ENCODE results near the gene LRP1B. TPM values are rescaled to one million over a fixed set of nuclear protein-coding genes. Genes with fewer than 3 reads are reported as not detected.

Gene LRP1B
- total and polyA plus RNA-seq, 2 donors (not counting 1 experiment from before 2014, with no cell fraction given) = under 0.01 to 0.01 TPM

DNA sequence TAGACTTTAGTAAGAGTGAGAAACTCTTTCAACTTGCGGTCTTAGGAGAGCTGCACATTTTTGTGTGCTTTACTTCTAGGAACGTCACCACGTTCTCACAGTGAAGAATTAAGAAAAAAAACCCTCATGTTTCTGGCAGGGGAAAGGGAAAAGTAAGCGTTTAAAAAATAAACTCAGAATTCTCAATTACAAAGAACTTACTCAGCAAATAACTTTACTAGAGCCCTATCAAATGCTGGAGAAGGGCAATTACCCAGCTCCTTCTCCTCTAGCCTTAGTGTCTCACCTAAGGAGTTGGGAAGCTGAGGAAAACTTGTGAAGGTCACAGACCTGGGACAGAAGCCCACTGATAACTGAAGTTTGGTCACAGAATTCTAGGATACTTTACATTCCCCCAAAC lies 1500.3 kb downstream of the LRP1B start:
- DNase-seq (ENCODE audit: low read depth in 2 of 2) = no peak
- no peaks in the 10 kb centered on the region for H4K20me1 ChIP-seq (ENCODE audit: control insufficient read depth, extremely low read depth, insufficient read depth, low read length)
- H3K27me3 ChIP-seq (ENCODE audit: control insufficient read depth, insufficient read depth, low read length) = no peaks in the 10 kb centered on the region
- H3K27ac ChIP-seq (ENCODE audit: insufficient read depth, low read length) = no peak overlapping the region
- no peaks in the 10 kb centered on the region for H3K36me3 ChIP-seq (ENCODE audit: control insufficient read depth, insufficient read depth, low read length)
- no peaks in the 10 kb centered on the region for H3K79me2 ChIP-seq (ENCODE audit: control insufficient read depth, insufficient read depth, low read length)
- H3K4me3 ChIP-seq (replicated peaks in 1 of 4; ENCODE audit: control extremely low read depth in 1 of 4, insufficient read depth in 1 of 4, low read depth in 3 of 4, low read length in 4 of 4) = no peak overlapping the region
- no peak overlapping the region for H3K4me2 ChIP-seq (ENCODE audit: extremely low read depth, insufficient read depth, low read length)
- H3K9me3 ChIP-seq (ENCODE audit: control insufficient read depth, insufficient read depth, low read depth, low read length) = no peaks in the 10 kb centered on the region
- no peak for TF ChIP-seq EZH2 (IDR thresholded peaks at IDR 0.05; ENCODE audit: low read length, missing control alignments)
- TF ChIP-seq, protein P1, sequence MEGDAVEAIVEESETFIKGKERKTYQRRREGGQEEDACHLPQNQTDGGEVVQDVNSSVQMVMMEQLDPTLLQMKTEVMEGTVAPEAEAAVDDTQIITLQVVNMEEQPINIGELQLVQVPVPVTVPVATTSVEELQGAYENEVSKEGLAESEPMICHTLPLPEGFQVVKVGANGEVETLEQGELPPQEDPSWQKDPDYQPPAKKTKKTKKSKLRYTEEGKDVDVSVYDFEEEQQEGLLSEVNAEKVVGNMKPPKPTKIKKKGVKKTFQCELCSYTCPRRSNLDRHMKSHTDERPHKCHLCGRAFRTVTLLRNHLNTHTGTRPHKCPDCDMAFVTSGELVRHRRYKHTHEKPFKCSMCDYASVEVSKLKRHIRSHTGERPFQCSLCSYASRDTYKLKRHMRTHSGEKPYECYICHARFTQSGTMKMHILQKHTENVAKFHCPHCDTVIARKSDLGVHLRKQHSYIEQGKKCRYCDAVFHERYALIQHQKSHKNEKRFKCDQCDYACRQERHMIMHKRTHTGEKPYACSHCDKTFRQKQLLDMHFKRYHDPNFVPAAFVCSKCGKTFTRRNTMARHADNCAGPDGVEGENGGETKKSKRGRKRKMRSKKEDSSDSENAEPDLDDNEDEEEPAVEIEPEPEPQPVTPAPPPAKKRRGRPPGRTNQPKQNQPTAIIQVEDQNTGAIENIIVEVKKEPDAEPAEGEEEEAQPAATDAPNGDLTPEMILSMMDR (conservative IDR thresholded peaks at IDR 0.05 in 1 of 2, IDR thresholded peaks at IDR 0.05 in 1 of 2; ENCODE audit: low read depth in 1 of 2, low read length in 2 of 2) = no peak
- no peaks in the 10 kb centered on the region for H3K4me1 ChIP-seq (ENCODE audit: control insufficient read depth, extremely low read depth, insufficient read depth, low read length)
- H2AFZ ChIP-seq (ENCODE audit: low read length) = no peak overlapping the region
- H3K9ac ChIP-seq (ENCODE audit: insufficient read depth, low read length) = no peak overlapping the region

DNA sequence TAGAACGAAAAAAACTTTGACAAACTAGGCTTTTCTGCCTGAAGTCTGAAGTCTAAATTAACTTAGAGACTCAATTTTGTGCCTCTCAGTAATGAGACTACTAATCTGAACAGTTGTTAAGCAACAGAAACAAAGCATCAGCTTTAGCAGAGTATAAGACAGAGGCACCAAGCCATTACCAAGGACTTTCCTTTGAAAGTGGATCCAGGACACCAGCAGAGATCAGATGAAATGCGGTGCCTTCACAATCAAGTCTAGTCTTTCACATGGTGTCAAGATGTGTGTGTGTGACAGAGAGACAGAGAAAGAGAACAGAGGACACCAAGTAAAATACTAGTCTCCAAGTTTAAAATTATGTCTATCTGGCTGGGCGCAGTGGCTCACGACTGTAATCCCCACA lies 1502.9 kb downstream of the LRP1B start:
- DNase-seq (ENCODE audit: low read depth in 2 of 2) = no peak
- Histone ChIP-seq H3K4me2 (ENCODE audit: extremely low read depth, insufficient read depth, low read length) (no peak overlapping the region), H3K27ac (ENCODE audit: insufficient read depth, low read length) (no peak overlapping the region), H3K9ac (ENCODE audit: insufficient read depth, low read length) (no peak overlapping the region), H3K36me3 (ENCODE audit: control insufficient read depth, insufficient read depth, low read length) (no peaks in the 10 kb centered on the region), H2AFZ (ENCODE audit: low read length) (no peak overlapping the region), H3K79me2 (ENCODE audit: control insufficient read depth, insufficient read depth, low read length) (no peaks in the 10 kb centered on the region), H3K9me3 (ENCODE audit: control insufficient read depth, insufficient read depth, low read depth, low read length) (no peaks in the 10 kb centered on the region), H3K27me3 (ENCODE audit: control insufficient read depth, insufficient read depth, low read length) (no peaks in the 10 kb centered on the region), H3K4me3 (replicated peaks in 1 of 4; ENCODE audit: control extremely low read depth in 1 of 4, insufficient read depth in 1 of 4, low read depth in 3 of 4, low read length in 4 of 4) (no peak overlapping the region), H3K4me1 (ENCODE audit: control insufficient read depth, extremely low read depth, insufficient read depth, low read length) (no peaks in the 10 kb centered on the region), H4K20me1 (ENCODE audit: control insufficient read depth, extremely low read depth, insufficient read depth, low read length) (no peaks in the 10 kb centered on the region)
- no peak for TF ChIP-seq EZH2 (IDR thresholded peaks at IDR 0.05; ENCODE audit: low read length, missing control alignments)
- TF ChIP-seq, protein P1 (conservative IDR thresholded peaks at IDR 0.05 in 1 of 2, IDR thresholded peaks at IDR 0.05 in 1 of 2; ENCODE audit: low read depth in 1 of 2, low read length in 2 of 2) = no peak

DNA sequence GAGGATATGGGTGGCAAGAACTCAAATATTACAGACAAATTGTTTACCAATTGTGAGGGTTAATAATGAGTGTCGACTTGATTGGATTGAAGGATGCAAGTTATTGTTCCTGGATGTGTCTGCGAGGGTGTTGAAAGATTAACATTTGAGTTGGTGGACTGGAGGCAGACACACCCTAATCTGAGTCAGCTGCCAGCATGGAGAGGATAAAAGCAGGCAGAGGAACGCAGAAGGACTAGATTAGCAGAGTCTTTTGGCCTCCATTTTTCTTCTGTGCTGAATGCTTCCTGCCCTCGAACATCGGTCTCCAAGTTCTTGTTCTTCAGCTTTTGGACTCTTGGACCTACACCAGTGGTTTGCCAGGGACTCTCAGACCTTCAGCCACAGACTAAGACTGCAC lies 1503.7 kb downstream of the LRP1B start:
- no peaks in the 10 kb centered on the region for H3K27me3 ChIP-seq (ENCODE audit: control insufficient read depth, insufficient read depth, low read length)
- H3K27ac ChIP-seq (ENCODE audit: insufficient read depth, low read length) = no peak overlapping the region
- no peak for DNase-seq (ENCODE audit: low read depth in 2 of 2)
- no peaks in the 10 kb centered on the region for H3K36me3 ChIP-seq (ENCODE audit: control insufficient read depth, insufficient read depth, low read length)
- H2AFZ ChIP-seq (ENCODE audit: low read length) = no peak overlapping the region
- H3K4me1 ChIP-seq (ENCODE audit: control insufficient read depth, extremely low read depth, insufficient read depth, low read length) = no peaks in the 10 kb centered on the region
- no peaks in the 10 kb centered on the region for H3K9me3 ChIP-seq (ENCODE audit: control insufficient read depth, insufficient read depth, low read depth, low read length)
- H3K9ac ChIP-seq (ENCODE audit: insufficient read depth, low read length) = no peak overlapping the region
- H3K4me2 ChIP-seq (ENCODE audit: extremely low read depth, insufficient read depth, low read length) = no peak overlapping the region
- TF ChIP-seq EZH2 (IDR thresholded peaks at IDR 0.05; ENCODE audit: low read length, missing control alignments) = no peak
- TF ChIP-seq, protein P1 (conservative IDR thresholded peaks at IDR 0.05 in 1 of 2, IDR thresholded peaks at IDR 0.05 in 1 of 2; ENCODE audit: low read depth in 1 of 2, low read length in 2 of 2) = no peak
- H3K4me3 ChIP-seq (replicated peaks in 1 of 4; ENCODE audit: control extremely low read depth in 1 of 4, insufficient read depth in 1 of 4, low read depth in 3 of 4, low read length in 4 of 4) = no peak overlapping the region
- H4K20me1 ChIP-seq (ENCODE audit: control insufficient read depth, extremely low read depth, insufficient read depth, low read length) = no peaks in the 10 kb centered on the region
- H3K79me2 ChIP-seq (ENCODE audit: control insufficient read depth, insufficient read depth, low read length) = no peaks in the 10 kb centered on the region

Data from fibroblast of lung (primary cell).